ENCODE results near the gene SMC4. TPM values are rescaled to one million over a fixed set of nuclear protein-coding genes. Genes with fewer than 3 reads are reported as not detected.

The SMC4 gene
- total and polyA plus RNA-seq, 2 of the 13 experiments (the other 11 are each of a cell fraction or from before 2014, with no cell fraction given) = 19.2 to 74.3 TPM

- TF ChIP-seq AFF4 (CRISPR knock-in tag; IDR thresholded peaks at IDR 0.05) (no peak), EEA1 (CRISPR knock-in tag; IDR thresholded peaks at IDR 0.05; ENCODE audit: borderline replicate concordance) (no peak), NCOA5 (CRISPR knock-in tag; IDR thresholded peaks at IDR 0.05) (no peak)
These were observed 74.5 kb downstream of the SMC4 start (continued) for GRCh38 chr3:160473978-160474377.

- no peak for FAIRE-seq
- H4K20me1 ChIP-seq (ENCODE audit: insufficient read depth, low read length) = no peaks in the 10 kb centered on the region
- TF ChIP-seq ZNF331 (CRISPR knock-in tag; IDR thresholded peaks at IDR 0.05) (no peak), ZNF143 (CRISPR knock-in tag; IDR thresholded peaks at IDR 0.05) (no peak), NR3C1 (CRISPR knock-in tag; IDR thresholded peaks at IDR 0.05) (no peak), ZNF549 (CRISPR knock-in tag; IDR thresholded peaks at IDR 0.05) (no peak), SYNCRIP (IDR thresholded peaks at IDR 0.05; ENCODE audit: insufficient read depth, low read depth, low read length) (no peak)
- ChIA-PET POLR2A (no interaction called here), CTCF (ENCODE audit: low intra/inter-chr PET ratio, low total read pairs) (no interaction called here)
- no peaks in the 10 kb centered on the region for H3K79me2 ChIP-seq (ENCODE audit: insufficient read depth, low read length)
- H3K36me3 ChIP-seq (replicated peaks in 1 of 2; ENCODE audit: control insufficient read depth in 1 of 2, insufficient read depth in 2 of 2, low read length in 2 of 2) = no peaks in the 10 kb centered on the region
- ATAC-seq = no peak
- no peak overlapping the region for H3K4me2 ChIP-seq (ENCODE audit: low read depth, low read length)
- H3K27ac ChIP-seq (ENCODE audit: extremely low read length, insufficient read depth, low read length) = no peak overlapping the region
- H2AFZ ChIP-seq (ENCODE audit: low read length) = no peak overlapping the region
- in situ Hi-C loops (cut with HindIII; ENCODE audit: extremely low pct_ligation_motif_present, low pct_unique_long_range_greater_than_20kb) (no loop called here), intact Hi-C loops (cut with micrococcal nuclease; ENCODE audit: unreplicated experiment) (no loop called here)
- peaks cover 19% of the 10 kb centered on the region for H3K9me3 ChIP-seq (ENCODE audit: low read length)
- no peak overlapping the region for H3K4me3 ChIP-seq (replicated peaks in 1 of 3; ENCODE audit: insufficient read depth in 1 of 3, low read depth in 2 of 3, low read length in 3 of 3)
- H3K9ac ChIP-seq (ENCODE audit: insufficient read depth, low read depth, low read length) = no peak overlapping the region
- BruUV-seq (replicated peaks) = no TSS peak
- no peaks in the 10 kb centered on the region for H3K27me3 ChIP-seq (ENCODE audit: control insufficient read depth in 1 of 2, insufficient read depth in 2 of 2, low read length in 2 of 2)
- DNase-seq (ENCODE audit: low spot score) = no peak
- H3K4me1 ChIP-seq (ENCODE audit: insufficient read depth, low read length) = no peaks in the 10 kb centered on the region
These were observed 75.0 kb downstream of the SMC4 start for GRCh38 chr3:160474416-160474838.
